ENCODE data around the gene COQ10B.

GRCh38 chr2:197500503-197501131, 47.3 kb downstream of the COQ10B start:
- TF ChIP-seq POLR2A (IDR thresholded peaks at IDR 0.05; ENCODE audit: low read length) (no peak), GATA1 (IDR thresholded peaks at IDR 0.05; ENCODE audit: low read depth, low read length) (no peak)

Data from erythroblast (primary cell).